Vagina (tissue), 2 donors: ENCODE data around the gene SLC18A3.

ENCODE experiments used
- POLR2AphosphoS5 ChIP-seq, 2 donors: sonication (generic); formaldehyde crosslinking; IDR thresholded peaks; one replicate each; pipeline ENCODE4 v1.9.0; 2017; ENCODE audit warnings: antibody characterized with exemption in 2 of 2, mild to moderate bottlenecking in 2 of 2, low read depth in 1 of 2; ENCODE audit not compliant: insufficient read depth in 1 of 2
- TF ChIP-seq, protein P1 (sequence below), 3 experiments: fragments of 450-650 bp in 2 of 3; fragments of 200-600 bp in 1 of 3; sonication (generic) in 1 of 3; IDR thresholded peaks; one replicate each; pipeline ENCODE4 v1.5.1; 2017 to 2019; ENCODE audit warnings: antibody characterized with exemption in 3 of 3, mild to moderate bottlenecking in 2 of 3, moderate library complexity in 2 of 3

DNA sequence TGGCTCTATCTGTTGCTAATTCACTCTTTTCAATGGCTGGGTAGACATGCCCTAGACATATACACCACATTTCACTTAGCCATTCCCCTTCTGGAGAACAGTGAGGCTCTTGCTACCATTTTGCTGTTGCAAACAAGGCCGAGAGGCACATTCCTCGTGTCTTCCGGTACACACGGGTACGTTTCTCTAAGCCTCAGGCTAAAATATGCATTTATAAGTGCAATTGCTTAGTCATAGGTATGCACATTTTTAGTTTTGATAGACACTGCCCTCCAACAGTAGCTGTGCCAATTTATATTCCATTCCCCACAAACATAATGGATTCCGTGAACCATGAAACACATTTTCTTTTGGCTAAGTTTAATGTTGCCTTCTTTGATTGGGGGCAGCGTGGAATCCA, 16.9 kb downstream of the SLC18A3 start:
- TF ChIP-seq, protein P1, sequence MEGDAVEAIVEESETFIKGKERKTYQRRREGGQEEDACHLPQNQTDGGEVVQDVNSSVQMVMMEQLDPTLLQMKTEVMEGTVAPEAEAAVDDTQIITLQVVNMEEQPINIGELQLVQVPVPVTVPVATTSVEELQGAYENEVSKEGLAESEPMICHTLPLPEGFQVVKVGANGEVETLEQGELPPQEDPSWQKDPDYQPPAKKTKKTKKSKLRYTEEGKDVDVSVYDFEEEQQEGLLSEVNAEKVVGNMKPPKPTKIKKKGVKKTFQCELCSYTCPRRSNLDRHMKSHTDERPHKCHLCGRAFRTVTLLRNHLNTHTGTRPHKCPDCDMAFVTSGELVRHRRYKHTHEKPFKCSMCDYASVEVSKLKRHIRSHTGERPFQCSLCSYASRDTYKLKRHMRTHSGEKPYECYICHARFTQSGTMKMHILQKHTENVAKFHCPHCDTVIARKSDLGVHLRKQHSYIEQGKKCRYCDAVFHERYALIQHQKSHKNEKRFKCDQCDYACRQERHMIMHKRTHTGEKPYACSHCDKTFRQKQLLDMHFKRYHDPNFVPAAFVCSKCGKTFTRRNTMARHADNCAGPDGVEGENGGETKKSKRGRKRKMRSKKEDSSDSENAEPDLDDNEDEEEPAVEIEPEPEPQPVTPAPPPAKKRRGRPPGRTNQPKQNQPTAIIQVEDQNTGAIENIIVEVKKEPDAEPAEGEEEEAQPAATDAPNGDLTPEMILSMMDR (IDR thresholded peaks at IDR 0.05) = no peak
- TF ChIP-seq POLR2AphosphoS5 (IDR thresholded peaks at IDR 0.05; ENCODE audit: insufficient read depth in 1 of 2, low read depth in 1 of 2) = no peak
